ENCODE results near the gene ZFP64.
"Not testable (repeated sequence)": the region's sequence is repeated elsewhere in the genome, so short reads cannot be mapped to it uniquely, and the experiment has no call there.

ZFP64 gene

DNA sequence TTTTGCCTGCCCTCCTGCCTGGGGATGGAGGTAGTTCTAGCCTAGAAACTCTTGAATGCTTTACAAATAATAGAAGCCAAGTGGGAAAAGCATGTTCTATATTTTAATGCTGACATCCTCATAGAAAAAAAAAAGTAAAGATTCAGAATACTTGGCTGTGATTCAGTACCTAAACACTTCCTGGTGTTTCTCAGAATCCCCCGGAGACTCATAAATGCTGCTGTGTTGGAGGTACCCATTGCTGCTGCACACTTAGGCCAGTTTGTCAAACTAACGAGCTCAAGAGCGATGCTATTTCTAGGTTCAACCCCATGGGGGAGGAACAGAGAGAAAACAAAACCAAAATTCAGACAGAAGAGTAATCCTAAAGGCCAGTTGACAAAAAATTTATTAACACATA is 38.8 kb upstream of the ZFP64 start:
- H3K4me3 ChIP-seq (ENCODE audit: low read depth, low read length), result no peak overlapping the region
- TF ChIP-seq, protein P1, sequence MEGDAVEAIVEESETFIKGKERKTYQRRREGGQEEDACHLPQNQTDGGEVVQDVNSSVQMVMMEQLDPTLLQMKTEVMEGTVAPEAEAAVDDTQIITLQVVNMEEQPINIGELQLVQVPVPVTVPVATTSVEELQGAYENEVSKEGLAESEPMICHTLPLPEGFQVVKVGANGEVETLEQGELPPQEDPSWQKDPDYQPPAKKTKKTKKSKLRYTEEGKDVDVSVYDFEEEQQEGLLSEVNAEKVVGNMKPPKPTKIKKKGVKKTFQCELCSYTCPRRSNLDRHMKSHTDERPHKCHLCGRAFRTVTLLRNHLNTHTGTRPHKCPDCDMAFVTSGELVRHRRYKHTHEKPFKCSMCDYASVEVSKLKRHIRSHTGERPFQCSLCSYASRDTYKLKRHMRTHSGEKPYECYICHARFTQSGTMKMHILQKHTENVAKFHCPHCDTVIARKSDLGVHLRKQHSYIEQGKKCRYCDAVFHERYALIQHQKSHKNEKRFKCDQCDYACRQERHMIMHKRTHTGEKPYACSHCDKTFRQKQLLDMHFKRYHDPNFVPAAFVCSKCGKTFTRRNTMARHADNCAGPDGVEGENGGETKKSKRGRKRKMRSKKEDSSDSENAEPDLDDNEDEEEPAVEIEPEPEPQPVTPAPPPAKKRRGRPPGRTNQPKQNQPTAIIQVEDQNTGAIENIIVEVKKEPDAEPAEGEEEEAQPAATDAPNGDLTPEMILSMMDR (IDR thresholded peaks at IDR 0.05; ENCODE audit: low read depth, low read length), result no peak

DNA sequence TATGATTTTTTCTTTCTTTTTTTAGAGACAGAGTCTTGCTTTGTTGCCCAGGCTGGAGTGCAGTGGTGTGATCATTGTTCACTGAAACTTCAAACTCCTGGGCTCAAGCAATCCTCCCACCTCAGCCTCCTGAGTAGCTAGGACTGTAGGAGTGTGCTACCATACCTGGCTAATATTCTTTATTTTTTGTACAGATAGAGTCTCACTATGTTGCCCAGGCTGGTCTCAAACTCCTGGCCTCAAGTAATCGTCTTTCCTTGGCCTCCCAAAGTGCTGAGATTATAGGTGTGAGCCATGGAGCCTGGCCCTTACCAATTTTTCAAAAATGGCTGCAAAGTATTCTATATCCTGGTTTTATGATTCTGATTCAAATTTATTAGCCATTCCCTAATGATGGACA is 37.8 kb upstream of the ZFP64 start:
- not testable (repeated sequence) for H3K4me3 ChIP-seq (ENCODE audit: low read depth, low read length)

DNA sequence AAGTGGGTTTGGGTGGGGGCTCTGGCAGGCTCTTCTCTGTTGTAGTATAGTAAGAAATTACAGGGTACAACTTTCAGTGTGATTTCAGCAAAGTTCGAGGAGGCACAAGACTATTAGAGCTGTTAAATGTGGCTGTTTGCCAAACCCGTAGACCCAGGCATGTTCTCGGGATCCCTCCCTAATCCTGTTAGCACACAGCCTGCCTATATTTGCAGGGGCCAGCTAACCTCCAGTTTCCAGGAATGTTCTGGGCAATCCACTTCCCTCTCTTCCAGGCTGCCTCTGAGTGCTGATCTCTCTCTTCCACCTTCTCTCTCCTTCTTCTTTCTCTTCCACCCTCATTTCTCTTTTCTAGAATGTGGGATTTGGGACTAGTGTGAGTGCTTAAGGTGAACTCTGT is 34.8 kb upstream of the ZFP64 start:
- TF ChIP-seq, protein P1 (IDR thresholded peaks at IDR 0.05; ENCODE audit: low read depth, low read length), result no peak
- no peak overlapping the region for H3K4me3 ChIP-seq (ENCODE audit: low read depth, low read length)

DNA sequence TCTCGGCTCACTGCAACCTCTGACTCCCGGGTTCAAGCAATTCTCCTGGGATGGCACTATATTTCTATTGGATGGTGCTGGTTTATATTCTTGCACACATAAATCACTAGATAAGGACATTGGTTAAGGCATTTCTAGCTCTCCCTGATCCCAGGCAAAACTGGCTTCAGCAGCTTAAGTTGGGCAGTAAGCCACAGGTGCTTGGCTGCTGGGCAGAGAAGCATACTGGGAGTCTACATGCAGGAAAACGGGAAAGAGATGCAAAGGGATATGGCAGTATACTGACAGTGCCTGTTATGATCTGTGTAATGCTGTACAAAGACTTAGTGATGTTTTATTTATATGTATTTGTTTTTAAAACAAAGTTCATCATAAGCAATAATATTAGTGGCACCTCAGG is 33.3 kb upstream of the ZFP64 start:
- TF ChIP-seq, protein P1 (IDR thresholded peaks at IDR 0.05; ENCODE audit: low read depth, low read length), result no peak

DNA sequence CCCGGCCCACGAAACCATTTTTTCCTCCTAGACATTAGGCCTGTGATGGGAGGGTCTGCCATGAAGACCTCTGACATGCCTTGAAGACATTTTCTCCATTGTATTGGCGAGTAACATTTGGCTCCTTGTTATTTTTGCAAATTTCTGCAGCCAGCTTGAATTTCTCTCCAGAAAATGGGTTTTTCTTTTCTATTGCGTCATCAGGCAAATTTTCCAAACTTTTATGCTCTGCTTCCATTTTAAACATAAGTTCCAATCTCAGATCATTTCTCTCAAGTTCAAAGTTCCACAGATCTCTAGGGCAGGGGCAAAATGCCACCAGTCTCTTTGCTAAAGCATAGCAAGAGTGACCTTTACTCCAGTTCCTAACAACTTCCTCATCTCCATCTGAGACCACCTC is 29.8 kb upstream of the ZFP64 start:
- not testable (repeated sequence) for H3K4me3 ChIP-seq (ENCODE audit: low read depth, low read length)

More for the DNA sequence above, 33.3 kb upstream of the ZFP64 start:
- no peak overlapping the region for H3K4me3 ChIP-seq (ENCODE audit: low read depth, low read length)

DNA sequence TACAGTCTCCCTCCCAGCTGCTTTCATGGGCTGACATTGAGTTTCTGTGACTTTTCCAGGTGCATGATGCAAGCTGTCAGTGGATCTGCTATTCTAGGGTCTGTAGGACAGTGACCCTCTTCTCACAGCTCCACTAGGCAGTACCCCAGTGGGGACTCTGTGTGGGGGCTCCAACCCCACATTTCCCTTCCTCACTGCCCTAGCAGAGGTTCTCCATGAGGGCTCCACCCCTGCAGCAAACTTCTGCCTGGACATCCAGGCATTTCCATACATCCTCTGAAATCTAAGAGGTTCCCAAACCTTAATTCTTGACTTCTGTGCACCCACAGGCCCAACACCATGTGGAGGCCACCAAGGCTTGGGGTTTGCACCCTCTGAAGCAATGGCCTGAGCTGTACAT is 29.3 kb upstream of the ZFP64 start:
- not testable (repeated sequence) for H3K4me3 ChIP-seq (ENCODE audit: low read depth, low read length)

DNA sequence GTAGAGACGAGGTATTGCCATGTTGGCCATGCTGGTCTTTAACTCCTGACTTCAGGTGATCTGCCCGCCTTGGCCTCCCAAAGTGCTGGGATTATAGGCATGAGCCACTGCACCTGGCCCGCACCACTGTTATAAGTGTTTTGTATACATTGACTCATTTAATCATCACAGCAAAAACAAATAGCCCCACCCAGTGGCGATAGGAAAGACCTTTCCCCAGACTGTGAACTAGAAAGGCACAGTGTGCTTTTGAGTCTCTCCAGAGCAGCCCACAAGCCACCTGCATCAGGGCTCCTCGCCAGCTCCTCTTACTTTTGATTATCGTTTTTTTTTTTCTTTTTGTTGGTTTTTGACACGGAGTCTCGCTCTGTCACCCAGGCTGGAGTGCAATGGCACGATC is 27.9 kb upstream of the ZFP64 start:
- TF ChIP-seq, protein P1 (IDR thresholded peaks at IDR 0.05; ENCODE audit: low read depth, low read length), result no peak
- no peak overlapping the region for H3K4me3 ChIP-seq (ENCODE audit: low read depth, low read length)

DNA sequence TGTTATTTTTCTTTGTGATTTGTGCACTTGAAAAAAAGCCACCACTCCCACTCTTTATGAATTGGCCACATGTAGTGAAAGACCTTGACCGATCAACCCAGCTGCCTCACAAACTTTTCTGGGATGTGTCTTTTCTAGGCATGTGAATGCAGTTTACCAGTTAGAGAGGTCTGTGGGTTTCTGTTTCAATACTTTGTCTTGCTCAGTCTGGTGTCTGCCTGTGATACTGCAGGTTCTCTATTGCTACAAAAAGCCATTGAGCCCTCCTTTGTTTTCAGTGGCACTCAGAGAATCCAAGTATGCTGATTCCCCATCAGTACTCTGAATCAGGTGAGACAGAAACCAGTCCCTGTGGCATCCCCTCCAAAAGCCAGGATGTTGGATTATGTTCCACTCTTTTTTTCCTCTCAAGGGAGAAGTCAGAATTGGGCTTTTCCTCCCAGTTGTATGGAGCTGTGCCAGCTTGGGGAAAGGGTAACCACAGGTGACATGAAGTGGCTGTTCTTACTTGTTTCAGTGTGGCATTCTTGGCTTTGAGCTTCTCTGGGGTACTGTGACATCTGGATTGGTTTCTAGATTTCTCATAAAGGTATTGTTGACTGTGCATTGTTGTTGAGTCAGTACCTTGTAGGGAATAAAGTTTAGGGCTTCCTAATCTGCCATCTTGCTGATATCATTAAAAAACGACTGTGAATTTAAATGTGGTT is 26.3 kb upstream of the ZFP64 start:
- H3K4me3 ChIP-seq (ENCODE audit: low read depth, low read length), result no peak overlapping the region
- TF ChIP-seq, protein P1 (IDR thresholded peaks at IDR 0.05; ENCODE audit: low read depth, low read length), result no peak

DNA sequence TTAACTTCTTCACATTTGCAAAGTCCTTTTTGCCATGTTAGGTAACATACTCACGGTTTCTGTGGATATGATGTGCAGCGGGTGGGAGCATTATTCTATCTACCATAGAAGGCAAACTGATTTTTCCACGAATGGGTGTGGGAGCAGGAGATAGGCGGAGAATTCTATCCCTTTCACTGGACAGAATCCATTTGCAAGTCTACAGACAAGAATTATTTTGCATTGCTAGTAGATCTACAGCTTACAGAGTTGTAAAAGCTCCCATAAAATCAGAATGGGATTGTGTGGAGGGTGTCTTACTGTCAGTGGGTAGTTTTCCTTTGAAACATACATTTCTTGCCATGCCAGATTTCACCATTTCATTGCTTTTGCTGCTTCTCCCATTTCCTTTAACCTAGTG is 22.4 kb upstream of the ZFP64 start:
- H3K4me3 ChIP-seq (ENCODE audit: low read depth, low read length), result no peak overlapping the region
- TF ChIP-seq, protein P1 (IDR thresholded peaks at IDR 0.05; ENCODE audit: low read depth, low read length), result no peak
